Mucosa of descending colon (tissue), 3 donors: ENCODE data around the gene C11orf86. TPM values are rescaled to one million over a fixed set of nuclear protein-coding genes. Genes with fewer than 3 reads are reported as not detected.

ENCODE experiments used
- ATAC-seq: fragments of 200-7000 bp; cut with Tn5 transposase; one replicate; pipeline ENCODE4 v1.9.1; 2020; ENCODE audit warnings: mild to moderate bottlenecking, moderate library complexity
- DNase-seq, 3 donors: peaks; one replicate each; pipeline ENCODE4 v3.0.0-alpha.2; 2020
- H3K36me3 ChIP-seq: fragments of 200-600 bp; one replicate; pipeline ENCODE4 v1.8.0; 2021; ENCODE audit warnings: low read depth, mild to moderate bottlenecking
- H3K4me1 ChIP-seq: fragments of 200-600 bp; one replicate; pipeline ENCODE4 v1.8.0; 2021; ENCODE audit warnings: low read depth, mild to moderate bottlenecking
- H3K4me3 ChIP-seq: fragments of 200-600 bp; one replicate; pipeline ENCODE4 v1.8.0; 2021; ENCODE audit warnings: mild to moderate bottlenecking
- H3K9me3 ChIP-seq: fragments of 200-600 bp; one replicate; pipeline ENCODE4 v1.8.0; 2021; ENCODE audit warnings: mild to moderate bottlenecking
- CTCF ChIP-seq: fragments of 200-600 bp; IDR thresholded peaks from one replicate; pipeline ENCODE4 v1.8.0; 2022; ENCODE audit warnings: antibody characterized with exemption, mild to moderate bottlenecking
- intact Hi-C, 2 donors: fragments of 100-400 bp; cut with DNase I in 1 of 2; cut with micrococcal nuclease in 1 of 2; formaldehyde crosslinking; loops; one replicate each; pipeline versions ENCODE4 v1.11.0 to v1.11.1; 2022; cut with DNase I, micrococcal nuclease
- total RNA-seq, 3 donors: library from RNA; stranded (reverse); fragmentation: NEBNext Ultra II Directional in 2 of 3; extraction: Animal tissue kit (Norgen Biotek cat#: 25700) in 2 of 3; gene quantifications; one replicate each; pipeline versions ENCODE4 v1.2.1 to v1.2.4, GENCODE V29; 2021 to 2023
- donor health status: DM: no; HTN: no; CAD: no; lungs with moderate emphysema.
- donor health status: DM: no; HTN: no; CAD: no.
- donor health status: DM: no; HTN: yes; CAD: no.

C11orf86 gene
- total RNA-seq, 3 donors from 2014 or later, result 26.9 to 51.5 (median 38.3) TPM

GRCh38 chr11:66975405-66976027 is 412 bp downstream of the C11orf86 start:
- intact Hi-C loops, result no loop called here
- Histone ChIP-seq H3K4me3 (no peak overlapping the region), H3K9me3 (peaks cover 3% of the 10 kb centered on the region), H3K36me3 (no peaks in the 10 kb centered on the region), H3K4me1 (peaks cover 3% of the 10 kb centered on the region)
- DNase-seq (no peak), ATAC-seq (no peak)
- no peak for TF ChIP-seq CTCF

- TF ChIP-seq CTCF, result no peak
- intact Hi-C loops, result no loop called here
- Histone ChIP-seq H3K4me3 (no peak overlapping the region), H3K4me1 (no peaks in the 10 kb centered on the region), H3K9me3 (peaks cover 3% of the 10 kb centered on the region), H3K36me3 (no peaks in the 10 kb centered on the region)
- DNase-seq, result no peak
- ATAC-seq, result peak; percentile 7
These were observed 944 bp downstream of the C11orf86 start for GRCh38 chr11:66976028-66976467.

GRCh38 chr11:66976925-66977324 is 1.8 kb downstream of the C11orf86 start:
- H3K9me3 ChIP-seq, result peaks cover 3% of the 10 kb centered on the region
- H3K4me3 ChIP-seq, result no peak overlapping the region
- no peaks in the 10 kb centered on the region for H3K36me3 ChIP-seq
- peaks cover 4% of the 10 kb centered on the region for H3K4me1 ChIP-seq
- intact Hi-C loops, result no loop called here
- DNase-seq (no peak), ATAC-seq (no peak)
- TF ChIP-seq CTCF, result no peak

DNA sequence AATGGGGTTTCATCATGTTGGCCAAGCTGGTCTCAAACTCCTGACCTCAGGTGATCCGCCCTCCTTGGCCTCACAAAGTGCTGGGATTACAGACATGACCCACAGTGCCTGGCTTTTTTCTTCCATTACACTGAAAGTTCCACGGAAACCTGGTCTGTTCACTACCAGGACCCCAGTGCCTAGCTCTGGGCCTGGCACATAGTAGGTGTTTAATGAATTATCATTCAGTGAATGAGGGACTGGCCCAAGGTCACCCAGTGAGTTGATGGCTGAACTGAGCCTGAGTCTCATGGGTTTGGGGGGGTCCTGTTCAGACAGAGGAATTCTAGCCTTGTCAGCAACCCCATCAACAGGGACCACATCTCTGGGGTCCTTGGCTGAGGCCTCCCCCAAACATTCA is 3.1 kb downstream of the C11orf86 start:
- Histone ChIP-seq H3K4me1 (peaks cover 7% of the 10 kb centered on the region), H3K4me3 (no peak overlapping the region), H3K36me3 (no peaks in the 10 kb centered on the region), H3K9me3 (peaks cover 3% of the 10 kb centered on the region)
- ATAC-seq (no peak), DNase-seq (no peak)
- TF ChIP-seq CTCF, result no peak
- intact Hi-C loops, result no loop called here

GRCh38 chr11:66978717-66979116 is 3.6 kb downstream of the C11orf86 start:
- Histone ChIP-seq H3K4me1 (peaks cover 7% of the 10 kb centered on the region), H3K36me3 (no peaks in the 10 kb centered on the region), H3K4me3 (no peak overlapping the region), H3K9me3 (peaks cover 3% of the 10 kb centered on the region)
- ATAC-seq (no peak), DNase-seq (no peak)
- no peak for TF ChIP-seq CTCF
- intact Hi-C loops, result no loop called here
